Suprapubic skin (tissue), 4 donors: ENCODE data around the gene SCP2D1.

Source experiments
- POLR2A ChIP-seq, 2 donors: fragments of 450-650 bp; IDR thresholded peaks; one replicate each; pipeline ENCODE4 v1.6.1; 2017; ENCODE audit warnings: antibody characterized with exemption in 2 of 2, mild to moderate bottlenecking in 2 of 2, moderate library complexity in 2 of 2
- POLR2AphosphoS5 ChIP-seq, 3 donors: sonication (generic); formaldehyde crosslinking; IDR thresholded peaks; one replicate each; pipeline ENCODE4 v1.6.1; 2017; ENCODE audit warnings: antibody characterized with exemption in 3 of 3
- TF ChIP-seq, protein P1 (sequence below), 2 donors: fragments of 200-600 bp in 1 of 2; fragments of 450-650 bp in 1 of 2; sonication (generic) in 1 of 2; IDR thresholded peaks; one replicate each; pipeline ENCODE4 v1.5.1; 2016 to 2019; ENCODE audit warnings: antibody characterized with exemption in 2 of 2, mild to moderate bottlenecking in 1 of 2, moderate library complexity in 1 of 2

DNA sequence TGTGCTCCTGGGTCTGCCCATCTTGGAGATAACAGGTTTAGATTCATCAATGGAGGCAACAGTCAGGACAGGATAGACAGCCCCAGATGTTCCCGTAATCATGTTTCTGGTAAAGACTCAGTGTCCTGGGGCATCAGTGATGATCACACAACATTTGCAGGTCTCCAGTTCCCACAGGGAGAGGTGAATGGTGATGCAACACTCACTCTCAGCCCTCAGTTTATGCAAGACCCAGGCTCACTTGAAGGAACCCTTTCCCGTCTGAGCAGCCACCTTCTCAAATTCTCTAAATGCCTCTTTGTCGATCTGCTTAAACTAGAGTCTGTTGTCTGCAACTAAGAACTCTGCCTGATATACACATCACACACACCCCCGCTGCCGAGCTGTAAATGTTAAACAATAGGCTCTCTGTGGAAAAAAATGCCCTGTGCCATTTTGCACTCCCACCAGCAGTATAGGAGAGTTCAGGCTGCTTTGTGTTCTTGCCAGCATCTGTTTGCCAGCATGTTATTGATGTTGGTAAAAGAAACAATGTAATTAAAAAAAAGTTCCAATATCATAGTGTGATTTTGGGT lies 30.1 kb upstream of the SCP2D1 start:
- TF ChIP-seq, protein P1, sequence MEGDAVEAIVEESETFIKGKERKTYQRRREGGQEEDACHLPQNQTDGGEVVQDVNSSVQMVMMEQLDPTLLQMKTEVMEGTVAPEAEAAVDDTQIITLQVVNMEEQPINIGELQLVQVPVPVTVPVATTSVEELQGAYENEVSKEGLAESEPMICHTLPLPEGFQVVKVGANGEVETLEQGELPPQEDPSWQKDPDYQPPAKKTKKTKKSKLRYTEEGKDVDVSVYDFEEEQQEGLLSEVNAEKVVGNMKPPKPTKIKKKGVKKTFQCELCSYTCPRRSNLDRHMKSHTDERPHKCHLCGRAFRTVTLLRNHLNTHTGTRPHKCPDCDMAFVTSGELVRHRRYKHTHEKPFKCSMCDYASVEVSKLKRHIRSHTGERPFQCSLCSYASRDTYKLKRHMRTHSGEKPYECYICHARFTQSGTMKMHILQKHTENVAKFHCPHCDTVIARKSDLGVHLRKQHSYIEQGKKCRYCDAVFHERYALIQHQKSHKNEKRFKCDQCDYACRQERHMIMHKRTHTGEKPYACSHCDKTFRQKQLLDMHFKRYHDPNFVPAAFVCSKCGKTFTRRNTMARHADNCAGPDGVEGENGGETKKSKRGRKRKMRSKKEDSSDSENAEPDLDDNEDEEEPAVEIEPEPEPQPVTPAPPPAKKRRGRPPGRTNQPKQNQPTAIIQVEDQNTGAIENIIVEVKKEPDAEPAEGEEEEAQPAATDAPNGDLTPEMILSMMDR (IDR thresholded peaks at IDR 0.05) = no peak
- TF ChIP-seq POLR2A (IDR thresholded peaks at IDR 0.05) (no peak), POLR2AphosphoS5 (IDR thresholded peaks at IDR 0.05) (no peak)
